Heart right ventricle (tissue), 16 donors: Measurements from ENCODE around the gene ASB1. TPM values are rescaled to one million over a fixed set of nuclear protein-coding genes. Genes with fewer than 3 reads are reported as not detected.

Experiments
- ATAC-seq, 8 donors: fragments of 200-7000 bp; cut with Tn5 transposase; one replicate each; pipeline ENCODE4 v1.9.1; 2020; ENCODE audit warnings: mild to moderate bottlenecking in 8 of 8, moderate library complexity in 8 of 8, moderate number of reproducible peaks in 1 of 8
- DNase-seq, 2 donors: peaks; one replicate each; pipeline ENCODE4 v3.0.0-alpha.2; 2020
- H3K27ac ChIP-seq, 10 donors: fragments of 200-600 bp; sonication (generic) in 2 of 10; one replicate each; pipeline versions ENCODE4 v1.5.0 to v1.8.0; 2020 to 2022; ENCODE audit warnings: mild to moderate bottlenecking in 3 of 10
- H3K27me3 ChIP-seq, 7 donors: fragments of 200-600 bp; one replicate each; pipeline ENCODE4 v1.8.0; 2021 to 2022; ENCODE audit warnings: mild to moderate bottlenecking in 2 of 7
- H3K36me3 ChIP-seq, 9 donors: fragments of 200-600 bp; sonication (generic) in 1 of 9; one replicate each; pipeline versions ENCODE4 v1.5.0 to v1.8.0; 2020 to 2022; ENCODE audit warnings: mild to moderate bottlenecking in 2 of 9
- H3K4me1 ChIP-seq, 9 donors: fragments of 200-600 bp; sonication (generic) in 1 of 9; one replicate each; pipeline versions ENCODE4 v1.5.0 to v1.8.0; 2020 to 2022; ENCODE audit warnings: mild to moderate bottlenecking in 4 of 9
- H3K4me3 ChIP-seq, 10 donors: fragments of 200-600 bp; sonication (generic) in 2 of 10; one replicate each; pipeline versions ENCODE4 v1.5.0 to v1.8.0; 2020 to 2022; ENCODE audit warnings: mild to moderate bottlenecking in 7 of 10, moderate library complexity in 2 of 10
- H3K9me3 ChIP-seq, 11 donors: fragments of 200-600 bp in 10 of 11; sonication (generic) in 2 of 11; one replicate each; pipeline versions ENCODE4 v1.5.0 to v1.8.0; 2013 to 2022; ENCODE audit warnings: mild to moderate bottlenecking in 2 of 11, control low read depth in 1 of 11, moderate library complexity in 1 of 11
- WGBS, 2 donors: extraction: QIAGEN DNeasy Blood & Tissue Kit; methylation state at CpG; one replicate each; pipeline ENCODE4 v1.1.7; 2013; ENCODE audit warnings: inconsistent platforms in 1 of 2; 5-methylcytosine and 5-hydroxymethylcytosine counted together
- intact Hi-C, 10 donors: fragments of 100-400 bp; cut with DNase I; formaldehyde crosslinking; loops; one replicate each; pipeline versions ENCODE4 v1.11.1 to v1.14.2; 2022
- polyA plus RNA-seq, 2 donors: library from polyadenylated mRNA; stranded (reverse); fragments of 200-250 nt; gene quantifications; one replicate each; pipeline ENCODE4 v1.2.3, GENCODE V29; 2013
- total RNA-seq, 10 donors: library from RNA; stranded (reverse); fragmentation: NEBNext Ultra II Directional in 3 of 10; extraction: Animal tissue kit (Norgen Biotek cat#: 25700) in 3 of 10; gene quantifications; one replicate each; pipeline versions ENCODE4 v1.2.1 to v1.2.4, GENCODE V29; 2021 to 2023
- TF ChIP-seq, protein P1 (sequence below), 9 donors: fragments of 200-600 bp; sonication (generic) in 2 of 9; IDR thresholded peaks; one replicate each; pipeline versions ENCODE4 v1.5.0 to v1.8.0; 2021 to 2022; ENCODE audit warnings: antibody characterized with exemption in 9 of 9, mild to moderate bottlenecking in 5 of 9, moderate library complexity in 1 of 9
- donor health status: Arrhythmogenic right ventricular cardiomyopathy.
- donor health status: ischemic (EF 13 %, LVEDD 7.1; RV severe dilation, severe dysfunction).
- donor health status: healthy with polysubstance abuse.
- donor health status: DM: no; HTN: yes; CAD: no.
- donor health status: DM: no; HTN: no; CAD: no.
- donor health status: ischemic (EF 25% LVEDD 6.9; RV normal size, moderate dysfunction).
- donor health status: ischemic (EF 25% LVEDD 5.7; RV mildly dilated, moderate dysfunction).
- donor health status: healthy.
- donor health status: DM: yes; HTN: yes; CAD: no.
- donor health status: Ischemic cardiomyopathy.
- donor health status: ischemic (EF 35%, LVEDD 5.7; RV mildly dilated, moderate dysfunction).
- donor health status: nonischemic (EF 11% LVEDD 7.7; RV severe dilation, severe dysfunction).
- donor health status: DM: yes; HTN: yes; CAD: no.
- donor health status: PGD.
- donor health status: ischemic (EF 29% LVEDD 5.4; RV normal size, mild dysfunction).
- donor health status: nonischemic (EF 23%, LVEDD 6.1; RV moderate dilation, normal function).

ASB1 gene
- total and polyA plus RNA-seq, 12 donors, result 31.4 to 61.5 (median 49.5) TPM

DNA sequence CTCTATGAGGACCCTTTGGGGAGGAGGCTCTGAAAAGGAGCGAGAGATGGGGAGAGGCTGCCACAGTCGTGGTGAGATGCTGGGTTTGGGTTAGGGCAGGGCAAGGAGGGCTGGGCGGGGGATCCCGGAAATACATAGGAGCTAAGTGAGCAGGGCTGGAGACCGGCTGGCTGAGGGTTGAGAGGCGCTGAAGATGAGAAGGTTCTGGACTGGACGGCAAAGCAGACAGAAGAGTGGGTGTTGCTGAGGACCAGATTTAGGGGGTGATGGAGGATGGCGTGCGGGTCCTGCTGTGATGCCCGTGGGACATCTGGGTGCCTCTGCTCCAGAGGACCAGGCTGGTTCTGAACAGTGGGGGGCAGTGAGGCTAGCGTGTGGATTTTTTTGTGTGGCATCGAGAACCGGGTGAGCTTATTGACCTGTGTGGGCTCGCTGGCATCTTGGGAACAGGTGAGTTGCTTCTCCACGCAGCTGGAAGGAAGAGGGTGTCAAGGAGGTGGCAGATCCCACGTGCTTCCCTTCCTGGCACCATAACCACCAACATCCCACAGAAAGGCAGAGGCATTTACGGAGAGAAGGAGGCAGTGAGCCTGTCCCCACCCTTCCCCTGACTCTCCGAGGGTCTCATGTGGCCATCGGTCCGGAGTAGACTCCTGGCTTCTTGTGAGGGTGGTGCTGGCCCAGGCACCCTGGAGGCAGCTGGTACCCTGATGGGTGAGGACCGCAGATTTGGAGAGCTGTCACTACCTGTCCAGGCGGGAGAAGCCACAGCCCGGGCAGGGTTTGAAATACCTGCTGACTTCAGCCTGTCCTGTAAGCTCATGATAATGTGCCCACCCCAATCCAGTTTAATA lies 70.3 kb downstream of the ASB1 start:
- WGBS, 2 donors, result 86 to 87% methylated on average over 23 of the region's 23 CpGs
- Histone ChIP-seq H3K27ac (no peak overlapping the region), H3K36me3 (no peaks in the 10 kb centered on the region), H3K4me1 (no peaks in the 10 kb centered on the region), H3K9me3 (no peaks in the 10 kb centered on the region), H3K27me3 (peaks cover 0 to 28% (median 8%) of the 10 kb centered on the region in 7 donors), H3K4me3 (no peak overlapping the region)
- ATAC-seq (no peak), DNase-seq (no peak)
- TF ChIP-seq, protein P1, sequence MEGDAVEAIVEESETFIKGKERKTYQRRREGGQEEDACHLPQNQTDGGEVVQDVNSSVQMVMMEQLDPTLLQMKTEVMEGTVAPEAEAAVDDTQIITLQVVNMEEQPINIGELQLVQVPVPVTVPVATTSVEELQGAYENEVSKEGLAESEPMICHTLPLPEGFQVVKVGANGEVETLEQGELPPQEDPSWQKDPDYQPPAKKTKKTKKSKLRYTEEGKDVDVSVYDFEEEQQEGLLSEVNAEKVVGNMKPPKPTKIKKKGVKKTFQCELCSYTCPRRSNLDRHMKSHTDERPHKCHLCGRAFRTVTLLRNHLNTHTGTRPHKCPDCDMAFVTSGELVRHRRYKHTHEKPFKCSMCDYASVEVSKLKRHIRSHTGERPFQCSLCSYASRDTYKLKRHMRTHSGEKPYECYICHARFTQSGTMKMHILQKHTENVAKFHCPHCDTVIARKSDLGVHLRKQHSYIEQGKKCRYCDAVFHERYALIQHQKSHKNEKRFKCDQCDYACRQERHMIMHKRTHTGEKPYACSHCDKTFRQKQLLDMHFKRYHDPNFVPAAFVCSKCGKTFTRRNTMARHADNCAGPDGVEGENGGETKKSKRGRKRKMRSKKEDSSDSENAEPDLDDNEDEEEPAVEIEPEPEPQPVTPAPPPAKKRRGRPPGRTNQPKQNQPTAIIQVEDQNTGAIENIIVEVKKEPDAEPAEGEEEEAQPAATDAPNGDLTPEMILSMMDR (IDR thresholded peaks at IDR 0.05), result no peak
- intact Hi-C loops, result no loop called here

DNA sequence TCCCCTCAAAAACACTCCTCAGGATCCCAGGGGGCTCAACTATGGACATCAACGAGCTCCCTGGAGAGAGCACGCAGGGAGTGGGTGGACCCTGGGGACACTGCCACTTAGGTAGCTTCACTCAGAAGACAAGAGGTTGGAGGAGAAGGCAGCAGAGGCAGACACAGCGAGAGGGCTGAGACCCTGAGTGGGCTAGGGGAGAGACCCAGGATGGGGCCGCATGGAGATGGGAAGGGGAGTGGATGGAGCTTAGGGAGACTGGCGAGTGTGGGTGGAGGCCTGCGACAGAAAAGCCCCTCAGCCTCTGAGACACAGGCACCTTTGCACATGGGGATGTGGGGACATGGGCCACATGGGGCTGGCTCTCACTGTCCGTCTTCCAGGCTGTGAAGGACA lies 70.9 kb downstream of the ASB1 start:
- intact Hi-C loops, result no loop called here
- H3K9me3 ChIP-seq, result no peaks in the 10 kb centered on the region
- H3K27ac ChIP-seq, result no peak overlapping the region
- TF ChIP-seq, protein P1 (IDR thresholded peaks at IDR 0.05), result no peak
- 92 to 93% methylated on average over 7 of the region's 7 CpGs for WGBS, 2 donors
- peaks cover 0 to 28% (median 8%) of the 10 kb centered on the region in 7 donors for H3K27me3 ChIP-seq
- no peaks in the 10 kb centered on the region for H3K36me3 ChIP-seq
- ATAC-seq (no peak), DNase-seq (no peak)
- no peak overlapping the region for H3K4me3 ChIP-seq
- H3K4me1 ChIP-seq, result no peaks in the 10 kb centered on the region

DNA sequence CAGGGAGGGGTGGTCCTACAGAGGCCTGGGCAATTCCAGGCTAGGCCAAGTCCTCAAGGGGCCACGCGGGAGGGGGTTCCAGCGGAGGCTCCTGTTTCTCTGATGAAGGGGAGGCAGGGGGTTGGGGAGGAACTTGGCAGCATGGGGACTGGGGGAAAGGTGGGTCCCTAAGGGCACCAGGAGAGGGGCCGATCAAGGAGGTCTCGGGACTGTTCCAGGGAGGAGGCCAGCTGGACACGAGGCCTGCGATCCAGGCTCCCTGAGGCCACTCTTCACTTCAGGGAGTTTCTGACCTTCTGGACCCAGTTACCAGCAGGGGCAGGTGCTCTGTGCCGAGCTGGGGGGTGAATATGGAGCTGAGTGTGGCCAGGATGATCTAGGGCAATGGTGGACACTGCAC lies 71.5 kb downstream of the ASB1 start:
- Histone ChIP-seq H3K27me3 (peaks cover 0 to 28% (median 8%) of the 10 kb centered on the region in 7 donors), H3K4me3 (no peak overlapping the region), H3K9me3 (no peaks in the 10 kb centered on the region), H3K36me3 (no peaks in the 10 kb centered on the region), H3K4me1 (no peaks in the 10 kb centered on the region), H3K27ac (no peak overlapping the region)
- ATAC-seq (no peak), DNase-seq (no peak)
- intact Hi-C loops, result no loop called here
- TF ChIP-seq, protein P1 (IDR thresholded peaks at IDR 0.05), result no peak
- 87 to 92% methylated on average over 8 of the region's 8 CpGs for WGBS, 2 donors

GRCh38 chr2:238498691-238499295 lies 72.1 kb downstream of the ASB1 start:
- H3K36me3 ChIP-seq, result no peaks in the 10 kb centered on the region
- H3K4me1 ChIP-seq, result no peaks in the 10 kb centered on the region
- no peaks in the 10 kb centered on the region for H3K9me3 ChIP-seq
- WGBS, 2 donors, result 86 to 89% methylated on average over 17 of the region's 17 CpGs
- ATAC-seq (no peak), DNase-seq (no peak)
- TF ChIP-seq, protein P1 (IDR thresholded peaks at IDR 0.05), result no peak
- no peak overlapping the region for H3K27ac ChIP-seq
- H3K27me3 ChIP-seq, result peaks cover 0 to 23% (median 8%) of the 10 kb centered on the region in 7 donors
- intact Hi-C loops, result no loop called here
- H3K4me3 ChIP-seq, result no peak overlapping the region
